ENCODE data around the gene MANBA.

MANBA gene

DNA sequence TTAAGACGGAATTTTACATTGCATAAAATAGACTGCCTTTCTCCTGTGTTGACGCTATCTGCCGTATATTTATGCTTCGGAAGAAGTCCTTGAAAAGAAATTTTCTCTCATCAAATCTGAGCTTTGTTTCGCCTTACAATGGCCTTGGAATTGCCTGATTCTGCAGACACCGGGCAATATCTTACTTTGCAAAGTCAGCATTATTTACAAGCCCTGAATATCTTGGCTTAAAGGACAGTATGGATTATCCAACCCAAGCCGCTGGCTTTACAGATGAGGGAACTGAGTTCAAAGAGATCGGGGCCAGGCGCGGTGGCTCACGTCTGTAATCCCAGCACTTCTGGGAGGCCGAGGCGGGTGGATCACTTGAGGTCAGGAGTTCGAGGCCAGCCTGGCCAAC is 1.1 kb upstream of the MANBA start:
- no peaks in the 10 kb centered on the region for H3K27me3 ChIP-seq (replicated peaks)
- H3K4me3 ChIP-seq (ENCODE audit: low read depth, low read length): no peak overlapping the region
- DNase-seq: no peak
- no peaks in the 10 kb centered on the region for H3K36me3 ChIP-seq (replicated peaks)
- TF ChIP-seq, protein P1, sequence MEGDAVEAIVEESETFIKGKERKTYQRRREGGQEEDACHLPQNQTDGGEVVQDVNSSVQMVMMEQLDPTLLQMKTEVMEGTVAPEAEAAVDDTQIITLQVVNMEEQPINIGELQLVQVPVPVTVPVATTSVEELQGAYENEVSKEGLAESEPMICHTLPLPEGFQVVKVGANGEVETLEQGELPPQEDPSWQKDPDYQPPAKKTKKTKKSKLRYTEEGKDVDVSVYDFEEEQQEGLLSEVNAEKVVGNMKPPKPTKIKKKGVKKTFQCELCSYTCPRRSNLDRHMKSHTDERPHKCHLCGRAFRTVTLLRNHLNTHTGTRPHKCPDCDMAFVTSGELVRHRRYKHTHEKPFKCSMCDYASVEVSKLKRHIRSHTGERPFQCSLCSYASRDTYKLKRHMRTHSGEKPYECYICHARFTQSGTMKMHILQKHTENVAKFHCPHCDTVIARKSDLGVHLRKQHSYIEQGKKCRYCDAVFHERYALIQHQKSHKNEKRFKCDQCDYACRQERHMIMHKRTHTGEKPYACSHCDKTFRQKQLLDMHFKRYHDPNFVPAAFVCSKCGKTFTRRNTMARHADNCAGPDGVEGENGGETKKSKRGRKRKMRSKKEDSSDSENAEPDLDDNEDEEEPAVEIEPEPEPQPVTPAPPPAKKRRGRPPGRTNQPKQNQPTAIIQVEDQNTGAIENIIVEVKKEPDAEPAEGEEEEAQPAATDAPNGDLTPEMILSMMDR (IDR thresholded peaks at IDR 0.05; ENCODE audit: low read depth, low read length, missing control alignments): no peak
- in situ Hi-C loops (cut with HindIII; ENCODE audit: low pct_ligation_motif_present, low sequenced_read_pairs): no loop called here
- H3K27ac ChIP-seq: no peak overlapping the region

DNA sequence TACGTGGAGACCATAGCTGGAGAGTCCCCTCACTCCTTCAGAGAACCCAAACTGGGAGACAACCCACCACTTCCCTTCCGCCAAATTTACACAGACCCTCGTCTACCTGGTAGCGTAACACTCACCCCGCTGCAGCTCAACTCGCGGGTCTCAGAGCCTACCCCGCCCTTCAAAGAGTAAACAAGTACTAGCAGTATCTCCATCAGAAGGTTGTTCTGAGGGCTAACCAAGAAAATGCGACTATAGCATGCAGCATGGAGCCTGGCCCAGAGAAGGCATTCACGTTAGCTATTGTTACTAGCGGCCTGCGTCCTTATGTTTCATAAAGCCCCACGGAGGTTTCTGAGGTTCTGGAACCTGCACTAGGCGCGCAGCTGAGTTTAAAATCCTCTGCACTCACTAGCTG is 531 bp upstream of the MANBA start:
- in situ Hi-C loops (cut with HindIII; ENCODE audit: low pct_ligation_motif_present, low sequenced_read_pairs): no loop called here
- H3K27me3 ChIP-seq (replicated peaks): no peaks in the 10 kb centered on the region
- DNase-seq: no peak
- peak overlapping the region; percentile 92 for H3K4me3 ChIP-seq (ENCODE audit: low read depth, low read length)
- H3K27ac ChIP-seq: no peak overlapping the region
- no peaks in the 10 kb centered on the region for H3K36me3 ChIP-seq (replicated peaks)
- TF ChIP-seq, protein P1 (IDR thresholded peaks at IDR 0.05; ENCODE audit: low read depth, low read length, missing control alignments): no peak

DNA sequence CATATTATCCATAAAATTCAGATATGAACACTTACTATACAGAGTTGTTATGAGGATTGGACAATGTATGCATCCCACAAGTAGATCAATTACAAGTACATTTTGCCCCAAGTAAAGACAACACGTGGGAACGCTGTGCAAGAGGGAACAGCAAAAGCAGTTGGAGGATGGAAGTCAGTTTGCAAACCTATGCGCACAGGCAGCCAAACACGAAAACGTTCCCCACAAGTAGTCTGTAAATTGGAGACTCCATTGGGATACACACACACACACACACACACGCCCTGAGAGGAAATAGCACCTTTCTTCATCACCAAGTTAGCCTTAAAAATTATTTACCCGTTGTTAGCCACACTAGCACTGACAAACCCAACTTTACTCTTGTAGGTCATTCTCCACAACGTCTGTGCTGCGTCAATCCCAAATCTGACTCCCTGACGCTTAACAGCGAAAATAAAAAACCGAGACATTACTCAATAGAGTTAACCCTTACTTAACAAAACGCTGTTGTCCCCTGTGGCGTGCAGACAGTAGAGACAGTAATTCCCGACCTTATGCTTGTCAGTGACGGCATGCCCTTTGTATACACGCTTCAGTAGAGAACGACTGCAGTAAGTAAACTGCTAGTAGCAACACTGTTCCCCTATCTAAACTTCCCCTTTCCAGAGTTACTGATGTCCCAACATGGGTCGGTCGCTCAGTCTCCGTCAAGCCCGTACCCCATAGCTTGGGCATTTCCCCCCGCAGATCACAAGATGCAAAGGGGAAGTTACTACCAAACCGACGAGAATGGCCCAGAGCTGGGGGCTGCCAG is 730 bp downstream of the MANBA start:
- Histone ChIP-seq H3K36me3 (replicated peaks) (no peaks in the 10 kb centered on the region), H3K4me3 (ENCODE audit: low read depth, low read length) (peak overlapping the region; percentile 92), H3K27me3 (replicated peaks) (no peaks in the 10 kb centered on the region), H3K27ac (peak overlapping the region; percentile 38)
- in situ Hi-C loops (cut with HindIII; ENCODE audit: low pct_ligation_motif_present, low sequenced_read_pairs): no loop called here
- TF ChIP-seq, protein P1 (IDR thresholded peaks at IDR 0.05; ENCODE audit: low read depth, low read length, missing control alignments): no peak
- peak; percentile 67 for DNase-seq

DNA sequence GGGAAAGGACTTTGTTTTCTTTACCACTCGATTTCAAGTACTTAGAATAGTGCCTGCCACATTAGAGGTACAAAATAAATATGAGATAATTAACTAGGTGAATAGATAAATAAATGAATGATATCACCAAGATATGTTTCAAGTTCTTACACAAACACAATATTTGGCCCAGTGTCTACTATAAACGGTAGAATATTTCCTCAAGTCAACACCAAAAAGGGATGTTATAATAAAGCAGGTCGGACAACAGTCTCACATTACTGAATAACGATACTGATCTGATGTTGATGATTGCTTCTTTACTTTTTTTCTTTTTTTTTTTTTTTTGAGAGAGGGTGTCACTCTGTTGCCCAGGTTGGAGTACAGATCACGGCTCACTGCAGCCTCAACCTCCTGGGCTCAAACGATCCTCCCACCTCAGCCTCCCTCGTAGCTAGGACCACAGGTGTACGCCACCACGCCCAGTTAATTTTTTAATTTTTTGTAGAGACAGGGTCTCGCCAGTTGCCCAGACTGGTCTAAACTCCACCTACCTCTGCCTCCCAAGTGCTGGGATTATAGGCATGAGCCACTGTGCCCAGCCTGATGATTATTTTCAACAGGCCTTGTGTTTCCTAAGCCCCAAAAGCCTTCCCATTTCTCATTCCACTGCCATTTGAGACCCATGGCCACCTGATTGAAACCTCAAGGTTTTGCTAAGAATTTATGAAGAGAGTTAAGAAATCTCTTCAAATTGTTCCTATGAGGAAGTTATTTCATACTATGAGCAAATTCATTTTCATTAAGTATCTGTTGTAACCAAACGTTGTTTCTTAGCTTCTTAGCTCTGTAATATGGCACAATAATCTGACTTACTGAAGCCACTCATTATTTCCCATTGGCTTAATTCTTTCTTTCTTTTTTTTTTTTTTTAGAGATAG is 2.3 kb downstream of the MANBA start:
- Histone ChIP-seq H3K27me3 (replicated peaks) (no peaks in the 10 kb centered on the region), H3K36me3 (replicated peaks) (no peaks in the 10 kb centered on the region), H3K27ac (no peak overlapping the region), H3K4me3 (ENCODE audit: low read depth, low read length) (no peak overlapping the region)
- TF ChIP-seq, protein P1 (IDR thresholded peaks at IDR 0.05; ENCODE audit: low read depth, low read length, missing control alignments): no peak
- in situ Hi-C loops (cut with HindIII; ENCODE audit: low pct_ligation_motif_present, low sequenced_read_pairs): no loop called here
- DNase-seq: no peak

DNA sequence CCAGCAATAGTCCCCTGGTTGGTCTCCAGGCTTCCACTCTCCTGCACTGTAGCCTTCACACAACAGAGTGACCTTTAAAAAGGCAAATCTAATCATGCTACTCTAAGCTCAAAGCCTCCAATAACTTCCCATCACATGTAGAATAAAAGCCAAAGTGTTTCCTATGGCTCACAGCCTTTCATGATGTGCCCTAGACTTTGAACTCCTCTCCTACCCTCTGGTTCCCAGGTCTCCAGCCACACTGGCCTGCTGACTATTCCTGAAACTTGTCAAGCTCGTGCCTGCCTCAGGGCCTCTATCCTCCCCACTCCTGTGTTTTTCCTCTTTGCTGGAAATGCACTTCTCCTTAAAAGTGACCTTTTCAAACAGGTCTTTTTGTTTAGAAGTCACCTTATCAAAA is 3.1 kb downstream of the MANBA start:
- TF ChIP-seq, protein P1 (IDR thresholded peaks at IDR 0.05; ENCODE audit: low read depth, low read length, missing control alignments): no peak
- no peak overlapping the region for H3K4me3 ChIP-seq (ENCODE audit: low read depth, low read length)
- DNase-seq: no peak
- no peaks in the 10 kb centered on the region for H3K36me3 ChIP-seq (replicated peaks)
- in situ Hi-C loops (cut with HindIII; ENCODE audit: low pct_ligation_motif_present, low sequenced_read_pairs): no loop called here
- no peaks in the 10 kb centered on the region for H3K27me3 ChIP-seq (replicated peaks)
- no peak overlapping the region for H3K27ac ChIP-seq
